HUDEP-2 (cell line): ENCODE results near the gene FOXK1.

Experiments used
- DNase-seq, 76 experiments: peaks; one replicate each; lab custom pipeline; 2025; ENCODE audit not compliant: unreplicated experiment in 76 of 76; lab: John Stamatoyannopoulos, UW

Gene FOXK1

DNA sequence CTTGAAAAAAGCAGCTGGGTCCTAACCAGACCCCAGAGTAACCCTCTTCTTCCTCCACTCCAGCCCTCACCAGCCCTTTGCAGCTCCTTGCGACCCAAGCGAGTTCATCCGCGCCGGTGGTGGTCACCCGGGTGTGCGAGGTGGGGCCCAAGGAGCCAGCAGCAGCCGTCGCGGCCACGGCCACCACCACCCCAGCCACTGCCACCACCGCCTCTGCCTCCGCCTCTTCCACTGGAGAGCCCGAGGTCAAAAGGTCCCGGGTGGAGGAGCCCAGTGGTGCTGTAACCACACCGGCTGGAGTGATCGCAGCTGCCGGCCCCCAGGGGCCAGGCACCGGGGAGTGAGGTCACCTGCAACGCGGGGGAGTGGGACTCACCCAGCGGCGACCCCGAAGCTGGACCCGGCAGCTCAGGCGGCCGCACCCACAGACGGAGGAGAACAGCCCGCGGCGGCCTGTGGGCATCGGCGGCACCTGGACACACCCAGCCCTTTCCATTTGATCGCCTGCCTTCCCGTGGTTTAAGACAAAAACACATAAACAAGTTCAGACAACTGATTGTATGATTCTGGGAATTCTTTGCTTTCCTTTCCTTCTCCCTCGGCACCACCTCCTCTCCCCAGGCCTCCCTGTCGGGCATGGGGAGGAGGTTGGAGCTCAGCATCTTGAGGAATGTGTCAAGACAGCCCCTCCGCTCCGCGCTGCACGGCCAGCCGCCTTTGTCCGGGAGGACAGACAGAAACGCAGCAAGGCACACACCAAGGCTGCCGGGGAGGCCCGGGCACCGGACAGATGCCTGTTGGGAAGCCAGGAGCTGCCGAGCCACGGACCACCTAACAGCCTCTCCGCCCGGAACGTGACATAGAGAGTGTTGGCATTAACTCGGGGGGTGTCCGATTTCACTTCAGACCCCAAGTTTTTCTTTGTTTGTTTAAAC lies 80.3 kb downstream of the FOXK1 start:
- DNase-seq: no peak

GRCh38 chr7:4763091-4763793 lies 81.1 kb downstream of the FOXK1 start:
- DNase-seq: no peak

- DNase-seq: no peak
These were observed 81.7 kb downstream of the FOXK1 start for GRCh38 chr7:4763794-4764185.

DNA sequence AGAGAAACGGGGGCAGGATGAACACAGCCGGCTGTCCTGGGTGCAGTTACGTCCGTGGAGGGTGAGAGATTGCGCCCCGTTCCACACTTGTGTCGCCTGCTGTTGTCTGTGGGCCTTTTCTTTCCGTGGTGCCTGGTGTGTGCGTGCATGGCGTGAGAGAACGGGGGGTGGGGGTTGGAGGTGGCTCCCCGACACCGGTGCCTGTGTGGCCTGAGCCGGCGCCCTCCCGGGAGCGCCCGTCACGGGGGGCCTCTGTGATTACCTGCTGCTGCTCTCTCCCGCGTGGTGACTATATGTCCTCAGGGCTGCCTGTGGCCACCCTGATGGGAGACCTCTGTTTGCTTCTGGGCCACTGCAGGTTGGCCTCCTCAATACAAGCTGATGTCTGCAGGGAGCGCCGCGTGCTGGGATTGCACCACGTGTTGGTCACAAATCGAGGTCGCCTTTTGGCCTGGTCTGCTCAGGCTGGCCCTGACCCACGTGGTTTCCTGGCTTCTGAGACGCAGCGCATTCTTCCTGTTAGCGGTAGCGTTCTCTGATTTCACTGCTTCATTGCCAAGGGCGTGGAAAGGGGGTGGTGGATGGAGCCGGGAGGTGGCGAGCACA lies 82.4 kb downstream of the FOXK1 start:
- no peak for DNase-seq

DNA sequence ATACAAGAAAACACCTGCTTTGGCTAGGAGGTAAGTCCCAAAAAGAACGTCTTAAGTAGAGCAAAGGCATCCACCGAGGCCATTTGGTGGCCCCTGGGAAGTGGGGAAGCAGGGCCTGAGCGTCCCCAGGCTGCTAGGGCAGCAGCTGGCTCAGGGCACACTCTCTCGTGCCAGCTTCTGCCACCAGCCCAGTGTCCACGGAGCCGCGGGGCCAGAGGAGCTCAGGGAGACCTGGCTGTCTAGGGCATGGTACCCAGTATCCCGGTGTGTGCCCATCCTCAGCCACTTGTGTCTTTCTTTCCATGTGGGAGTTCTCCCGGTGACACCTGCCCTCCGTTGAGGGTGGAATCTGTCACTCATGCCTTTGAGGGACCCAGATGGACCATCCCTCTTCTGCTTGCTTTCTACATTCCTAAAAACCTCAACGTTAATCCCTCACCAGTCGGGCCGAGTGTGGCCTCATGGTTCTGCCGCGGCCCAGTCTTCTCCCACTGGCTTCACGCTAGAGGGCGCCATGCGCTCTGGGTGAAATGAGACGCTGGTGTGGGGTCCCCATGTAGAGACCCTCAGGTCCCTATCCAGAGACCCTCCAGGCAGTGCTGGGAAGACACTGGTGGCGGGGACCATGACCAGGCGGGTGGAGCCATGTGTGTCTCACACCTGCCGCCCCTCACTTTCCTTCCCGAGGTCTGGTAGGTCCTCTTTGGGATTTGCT lies 83.8 kb downstream of the FOXK1 start:
- no peak for DNase-seq

- DNase-seq: no peak
These were observed 84.8 kb downstream of the FOXK1 start for GRCh38 chr7:4766666-4767519.

DNA sequence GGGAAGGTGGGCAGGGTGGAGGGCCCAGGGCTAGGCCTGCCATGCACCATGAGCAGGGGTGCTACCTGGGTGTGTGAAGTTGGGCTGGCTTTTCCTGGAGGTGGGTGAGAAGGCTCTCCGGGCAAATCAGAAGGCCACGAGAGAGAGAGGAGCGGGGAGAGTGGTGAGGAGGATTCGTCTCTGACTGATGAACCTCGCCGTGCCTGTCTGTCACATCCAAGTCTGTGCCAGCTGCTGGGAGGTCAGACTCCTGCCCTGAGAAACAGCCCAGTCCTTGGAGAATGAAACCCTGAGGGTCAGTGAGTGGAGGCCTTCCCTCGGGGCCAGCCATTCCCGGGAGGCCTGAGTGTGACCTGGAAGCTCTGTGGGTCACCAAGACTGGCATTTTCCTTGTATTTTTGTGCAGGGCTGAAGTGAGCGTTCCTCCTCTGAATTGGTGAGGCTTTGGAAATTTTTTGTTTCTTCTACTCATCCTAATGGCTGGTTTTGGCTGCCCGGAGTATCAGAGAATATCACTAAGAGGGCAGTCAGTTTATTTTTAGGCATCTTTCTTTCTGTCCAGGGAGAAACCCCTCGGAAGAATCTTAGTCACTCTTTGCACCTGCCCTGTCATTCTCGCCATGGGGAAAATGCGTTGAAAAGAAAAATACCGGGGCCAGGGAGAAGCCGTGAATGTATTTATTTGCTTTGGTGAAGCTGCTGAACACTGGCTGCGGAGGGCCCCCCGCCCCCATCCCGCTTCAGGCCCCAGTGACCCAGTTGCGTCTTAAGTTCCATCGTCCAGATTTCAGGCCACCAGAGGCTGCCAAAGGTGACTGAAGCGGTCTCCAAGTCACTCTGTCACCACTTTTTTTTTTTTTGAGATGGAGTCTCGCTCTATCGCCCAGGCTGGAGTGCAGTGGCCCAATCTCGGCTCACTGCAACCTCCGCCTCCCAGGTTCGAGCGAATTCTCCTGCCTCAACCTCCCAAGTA lies 86.8 kb downstream of the FOXK1 start:
- no peak for DNase-seq

GRCh38 chr7:4769761-4770160 lies 87.7 kb downstream of the FOXK1 start:
- DNase-seq: peak in 1 of 76 experiments; percentile 33

DNA sequence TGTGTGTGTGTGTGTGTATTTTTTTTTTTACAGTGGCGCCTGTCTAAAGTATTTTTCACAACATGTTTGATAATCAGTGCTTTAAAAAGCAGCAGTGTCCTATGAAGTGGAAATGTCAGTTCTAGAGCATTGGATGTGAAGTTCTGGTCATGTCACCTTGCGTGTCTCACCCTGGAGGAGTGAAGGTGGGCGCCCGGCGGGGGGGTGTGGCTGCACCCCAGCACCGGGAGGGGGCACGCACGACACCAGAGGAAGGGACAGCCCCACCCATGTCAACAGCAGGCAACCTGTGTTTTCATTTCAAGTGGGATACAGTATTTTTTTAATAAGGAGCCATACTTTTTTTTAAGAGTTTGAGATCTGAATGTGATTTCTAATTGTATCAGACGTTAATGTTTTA lies 88.8 kb downstream of the FOXK1 start:
- DNase-seq: no peak

- DNase-seq: no peak
These were observed 89.6 kb downstream of the FOXK1 start for GRCh38 chr7:4771737-4772136.

- DNase-seq: no peak
These were observed 90.2 kb downstream of the FOXK1 start for GRCh38 chr7:4772306-4772705.

- DNase-seq: no peak
These were observed 91.9 kb downstream of the FOXK1 start for GRCh38 chr7:4774007-4774406.

- peak in 19 of 76 experiments; percentile 10 to 60 (median 33) for DNase-seq
These were observed 92.7 kb downstream of the FOXK1 start for GRCh38 chr7:4774658-4775249.

GRCh38 chr7:4775250-4775847 lies 93.3 kb downstream of the FOXK1 start, which contains the start of gene AP5Z1:
Gene AP5Z1 (plus strand): TSS chr7:4775623. CDS start chr7:4775716, 93 bp downstream.
- peak in 75 of 76 experiments; percentile 57 to 97 (median 88) for DNase-seq

GRCh38 chr7:4775848-4776623 lies 93.9 kb downstream of the FOXK1 start:
- peak in 37 of 76 experiments; percentile 8 to 81 (median 28) for DNase-seq

DNA sequence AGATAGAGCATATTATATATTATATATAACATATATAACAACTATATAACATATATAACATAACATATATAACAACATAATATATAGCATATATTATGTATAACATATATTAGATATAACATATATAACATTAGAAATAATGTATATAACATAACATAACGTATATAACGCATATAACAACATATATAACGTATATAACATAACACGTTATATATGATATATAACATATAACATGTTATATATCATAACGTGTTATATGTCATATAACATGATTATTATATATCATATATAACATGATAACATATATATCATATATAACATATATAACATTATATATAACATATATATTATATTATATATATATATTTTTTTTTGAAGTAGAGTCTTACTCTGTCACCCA lies 97.0 kb downstream of the FOXK1 start:
- DNase-seq: no peak
